PC-3 (cell line): ENCODE results near the gene AIFM1. TPM values are rescaled to one million over a fixed set of nuclear protein-coding genes. Genes with fewer than 3 reads are reported as not detected.

Experiments used
- ATAC-seq: fragments of 200-7000 bp; cut with Tn5 transposase; 2 replicates; pipeline ENCODE4 v1.9.1; 2020; ENCODE audit warnings: mild to moderate bottlenecking, moderate library complexity
- BruUV-seq: library from RNA; stranded (reverse); fragments of 400-500 nt; replicated peaks from 2 replicates; lab custom pipeline; 2021; lab: Mats Ljungman, UMichigan
- CTCF ChIA-PET: fragments of 300-600 bp; sonication (Branson Sonifier 250); formaldehyde crosslinking; loops from one replicate; lab custom pipeline; 2022; ENCODE audit warnings: antibody characterized with exemption; lab: Charles Lee
- POLR2A ChIA-PET: fragments of 300-600 bp; sonication (Branson Sonifier 250); formaldehyde crosslinking; loops from one replicate; lab custom pipeline; 2022; ENCODE audit warnings: antibody characterized with exemption; ENCODE audit not compliant: unreplicated experiment; lab: Charles Lee
- DNase-seq: peaks from one replicate; pipeline ENCODE4 v3.0.0-alpha.2; 2015
- H2AFZ ChIP-seq: fragments of 300-600 bp; sonication (generic); 2 replicates; pipeline ENCODE4 v1.6.0; 2016; ENCODE audit warnings: antibody characterized with exemption, low read length
- H3F3A ChIP-seq: fragments of 300-600 bp; sonication (generic); one replicate; pipeline ENCODE4 v1.6.0; 2017; ENCODE audit warnings: antibody characterized with exemption, low read length, control low read depth, mild to moderate bottlenecking; ENCODE audit not compliant: unreplicated experiment
- H3K27ac ChIP-seq: fragments of 300-600 bp; sonication (generic); 2 replicates; pipeline ENCODE4 v1.5.1; 2016; ENCODE audit warnings: mild to moderate bottlenecking, low read length
- H3K27me3 ChIP-seq: fragments of 300-600 bp; sonication (generic); 2 replicates; pipeline ENCODE4 v1.6.1; 2016; ENCODE audit warnings: low read length, mixed read lengths
- H3K36me3 ChIP-seq: fragments of 300-600 bp; sonication (generic); 2 replicates; pipeline ENCODE4 v1.6.1; 2016; ENCODE audit warnings: low read depth, mixed run types, low read length, mixed read lengths
- H3K4me1 ChIP-seq: fragments of 300-600 bp; sonication (generic); 2 replicates; pipeline ENCODE4 v1.5.1; 2016; ENCODE audit warnings: low read length; ENCODE audit not compliant: insufficient read depth
- H3K4me2 ChIP-seq: fragments of 300-600 bp; sonication (generic); 2 replicates; pipeline ENCODE4 v1.6.0; 2016; ENCODE audit warnings: low read length
- H3K4me3 ChIP-seq: fragments of 300-600 bp; sonication (generic); 2 replicates; pipeline ENCODE4 v1.5.1; 2016; ENCODE audit warnings: mild to moderate bottlenecking, low read length, mixed read lengths
- H3K79me2 ChIP-seq: fragments of 300-600 bp; sonication (generic); 2 replicates; pipeline ENCODE4 v1.6.1; 2017; ENCODE audit warnings: low read length, mixed read lengths
- H3K9ac ChIP-seq: fragments of 300-600 bp; sonication (generic); 2 replicates; pipeline ENCODE4 v1.6.0; 2016; ENCODE audit warnings: mild to moderate bottlenecking, low read length
- H3K9me2 ChIP-seq: fragments of 300-600 bp; sonication (generic); replicated peaks from 2 replicates; pipeline ENCODE4 v1.6.1; 2016; ENCODE audit warnings: mixed run types, low read length, mixed read lengths
- H3K9me3 ChIP-seq: fragments of 300-600 bp; sonication (generic); 2 replicates; pipeline ENCODE4 v1.6.1; 2016; ENCODE audit warnings: low read length, mixed read lengths
- H4K20me1 ChIP-seq: fragments of 300-600 bp; sonication (generic); 2 replicates; pipeline ENCODE4 v1.6.1; 2016; ENCODE audit warnings: low read length, mixed read lengths
- EZH2 ChIP-seq: fragments of 300-600 bp; sonication (generic); IDR thresholded peaks from one replicate; pipeline ENCODE4 v1.6.1; 2017; ENCODE audit warnings: antibody characterized with exemption, mild to moderate bottlenecking, low read length; ENCODE audit not compliant: unreplicated experiment
- EZH2phosphoT487 ChIP-seq: fragments of 300-600 bp; sonication (generic); IDR thresholded peaks from 2 replicates; pipeline ENCODE4 v1.6.1; 2018; ENCODE audit warnings: mild to moderate bottlenecking, antibody characterized with exemption, low read length, borderline replicate concordance
- intact Hi-C: fragments of 100-400 bp; cut with micrococcal nuclease; formaldehyde crosslinking; loops from 2 replicates; pipeline ENCODE4 v1.9.0; 2023
- total RNA-seq: library from RNA; depleted of rRNA; stranded (reverse); fragments of >200 nt; gene quantifications from 2 replicates; pipeline ENCODE4 v1.2.3, GENCODE V29; 2014
- TF ChIP-seq, protein P1 (sequence below): fragments of 300-600 bp; sonication (generic); conservative IDR thresholded peaks from 2 replicates; pipeline ENCODE4 v1.5.1; 2017; ENCODE audit warnings: antibody characterized with exemption, low read depth, mild to moderate bottlenecking, low read length

AIFM1 gene
- total RNA-seq, 1 experiment from 2014 or later: 51.8 TPM

DNA sequence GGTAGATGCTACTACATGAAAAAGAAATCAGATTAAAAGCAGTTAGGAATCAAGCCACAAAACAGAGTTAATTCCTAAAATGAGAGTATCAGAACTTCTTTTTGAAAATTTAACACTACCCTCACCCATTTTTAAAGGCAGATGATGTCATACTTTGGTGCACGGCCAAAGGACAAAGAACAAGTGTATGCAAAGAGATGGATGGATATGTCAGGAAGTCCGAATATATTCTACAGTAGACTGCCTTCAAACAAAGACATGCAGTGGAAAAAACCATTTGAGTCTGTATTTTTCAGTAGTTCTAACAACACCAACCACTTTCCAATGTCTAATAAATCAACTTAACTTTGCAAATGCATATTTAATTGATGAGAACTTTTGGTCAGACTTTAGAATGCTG, 2.2 kb downstream of the AIFM1 start:
- Histone ChIP-seq H3K4me2 (peak overlapping the region; percentile 34; the same call in 1 of the 2 replicates), H3K4me1 (peaks cover 14% of the 10 kb centered on the region), H3K27ac (no peak overlapping the region), H3K9me3 (no peaks in the 10 kb centered on the region), H3K36me3 (no peaks in the 10 kb centered on the region), H3K79me2 (peaks cover 58% of the 10 kb centered on the region), H3F3A (no peaks in the 10 kb centered on the region), H3K9me2 (no peaks in the 10 kb centered on the region), H3K4me3 (no peak overlapping the region), H4K20me1 (no peaks in the 10 kb centered on the region), H3K9ac (no peak overlapping the region), H3K27me3 (no peaks in the 10 kb centered on the region), H2AFZ (no peak overlapping the region)
- ChIA-PET CTCF (no interaction called here), POLR2A (no interaction called here)
- no peak for DNase-seq
- BruUV-seq: no TSS peak
- TF ChIP-seq, protein P1, sequence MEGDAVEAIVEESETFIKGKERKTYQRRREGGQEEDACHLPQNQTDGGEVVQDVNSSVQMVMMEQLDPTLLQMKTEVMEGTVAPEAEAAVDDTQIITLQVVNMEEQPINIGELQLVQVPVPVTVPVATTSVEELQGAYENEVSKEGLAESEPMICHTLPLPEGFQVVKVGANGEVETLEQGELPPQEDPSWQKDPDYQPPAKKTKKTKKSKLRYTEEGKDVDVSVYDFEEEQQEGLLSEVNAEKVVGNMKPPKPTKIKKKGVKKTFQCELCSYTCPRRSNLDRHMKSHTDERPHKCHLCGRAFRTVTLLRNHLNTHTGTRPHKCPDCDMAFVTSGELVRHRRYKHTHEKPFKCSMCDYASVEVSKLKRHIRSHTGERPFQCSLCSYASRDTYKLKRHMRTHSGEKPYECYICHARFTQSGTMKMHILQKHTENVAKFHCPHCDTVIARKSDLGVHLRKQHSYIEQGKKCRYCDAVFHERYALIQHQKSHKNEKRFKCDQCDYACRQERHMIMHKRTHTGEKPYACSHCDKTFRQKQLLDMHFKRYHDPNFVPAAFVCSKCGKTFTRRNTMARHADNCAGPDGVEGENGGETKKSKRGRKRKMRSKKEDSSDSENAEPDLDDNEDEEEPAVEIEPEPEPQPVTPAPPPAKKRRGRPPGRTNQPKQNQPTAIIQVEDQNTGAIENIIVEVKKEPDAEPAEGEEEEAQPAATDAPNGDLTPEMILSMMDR: no peak
- no peak for TF ChIP-seq EZH2
- no peak for TF ChIP-seq EZH2phosphoT487
- intact Hi-C loops: loop anchor here (10.0 kb wide), 1 partner anchor 49 kb away; the partner anchor contains the start of gene ELF4
- no peak for ATAC-seq

GRCh38 chrX:130162094-130162735, 3.4 kb downstream of the AIFM1 start:
- no peaks in the 10 kb centered on the region for H3K9me3 ChIP-seq
- no TSS peak for BruUV-seq
- H2AFZ ChIP-seq: no peak overlapping the region
- POLR2A ChIA-PET: no interaction called here
- H3K4me2 ChIP-seq: no peak overlapping the region
- DNase-seq (no peak), ATAC-seq (no peak)
- no peak overlapping the region for H3K27ac ChIP-seq
- CTCF ChIA-PET: no interaction called here
- TF ChIP-seq EZH2phosphoT487 (no peak), EZH2 (no peak)
- TF ChIP-seq, protein P1: no peak
- no peaks in the 10 kb centered on the region for H3K9me2 ChIP-seq
- peaks cover 58% of the 10 kb centered on the region for H3K79me2 ChIP-seq
- no peak overlapping the region for H3K9ac ChIP-seq
- H3K4me3 ChIP-seq: no peak overlapping the region
- H3K4me1 ChIP-seq: peaks cover 13% of the 10 kb centered on the region
- no peaks in the 10 kb centered on the region for H3F3A ChIP-seq
- H3K36me3 ChIP-seq: no peaks in the 10 kb centered on the region
- H3K27me3 ChIP-seq: no peaks in the 10 kb centered on the region
- no peaks in the 10 kb centered on the region for H4K20me1 ChIP-seq
- intact Hi-C loops: loop anchor here (10.0 kb wide), 1 partner anchor 47 kb away; the partner anchor contains the start of gene ELF4

DNA sequence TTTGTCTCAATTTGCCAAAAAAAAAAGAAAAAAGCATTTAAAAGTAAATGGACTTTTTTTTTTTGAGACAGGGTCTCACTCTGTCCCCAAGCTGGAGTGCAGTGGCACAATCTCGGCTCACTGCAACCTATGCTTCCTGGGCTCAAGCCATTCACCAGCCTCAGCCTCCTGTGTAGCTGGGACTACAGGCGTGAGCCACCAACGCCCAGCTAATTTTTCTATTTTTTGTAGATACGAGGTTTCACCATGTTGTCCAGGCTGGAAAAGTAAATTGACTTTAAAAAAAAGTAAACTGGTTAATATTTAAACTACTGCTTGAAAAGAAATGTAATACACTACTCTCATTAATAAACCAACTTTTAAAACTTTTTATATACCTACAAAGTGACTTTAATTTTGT, 5.9 kb downstream of the AIFM1 start:
- Histone ChIP-seq H3K9me2 (no peaks in the 10 kb centered on the region), H3K36me3 (no peaks in the 10 kb centered on the region; the same call in 1 of the 2 replicates), H3K27me3 (no peaks in the 10 kb centered on the region), H4K20me1 (no peaks in the 10 kb centered on the region), H3K4me3 (no peak overlapping the region), H3K4me1 (peaks cover 6% of the 10 kb centered on the region), H3K9me3 (no peaks in the 10 kb centered on the region), H3K79me2 (peaks cover 52% of the 10 kb centered on the region), H3K4me2 (no peak overlapping the region), H3K9ac (no peak overlapping the region), H3F3A (no peaks in the 10 kb centered on the region), H3K27ac (no peak overlapping the region), H2AFZ (no peak overlapping the region)
- ChIA-PET POLR2A (no interaction called here), CTCF (no interaction called here)
- intact Hi-C loops: loop anchor here (10.0 kb wide), 1 partner anchor 45 kb away; the partner anchor contains the start of gene ELF4
- TF ChIP-seq EZH2: no peak
- TF ChIP-seq EZH2phosphoT487: no peak
- TF ChIP-seq, protein P1: no peak
- no TSS peak for BruUV-seq
- ATAC-seq (no peak), DNase-seq (no peak)
